WTC11 (cell line): ENCODE data around the gene SPOCK1.

Source experiments
- E2F5 ChIP-seq: sonication (generic); formaldehyde crosslinking; IDR thresholded peaks from 2 replicates; pipeline ENCODE4 v1.8.1; 2022; ENCODE audit warnings: mild to moderate bottlenecking, moderate library complexity, missing genetic modification reagents
- FOXP1 ChIP-seq: sonication (generic); formaldehyde crosslinking; IDR thresholded peaks from 2 replicates; pipeline ENCODE4 v1.8.0; 2022; ENCODE audit warnings: missing genetic modification reagents, mild to moderate bottlenecking, moderate library complexity, borderline replicate concordance
- HMGXB4 ChIP-seq: sonication (generic); formaldehyde crosslinking; IDR thresholded peaks from 2 replicates; pipeline ENCODE4 v1.8.1; 2023; ENCODE audit warnings: mild to moderate bottlenecking, moderate library complexity, missing genetic modification reagents
- MYBL2 ChIP-seq: sonication (generic); formaldehyde crosslinking; IDR thresholded peaks from 2 replicates; pipeline ENCODE4 v1.8.1; 2023; ENCODE audit warnings: mild to moderate bottlenecking, moderate library complexity, missing genetic modification reagents
- ZNF121 ChIP-seq: sonication (generic); formaldehyde crosslinking; IDR thresholded peaks from 2 replicates; pipeline ENCODE4 v1.8.0; 2023; ENCODE audit warnings: missing genetic modification reagents

GRCh38 chr5:137114529-137114928, 384.6 kb downstream of the SPOCK1 start:
- TF ChIP-seq HMGXB4 (CRISPR knock-in tag) (no peak), ZNF121 (no peak), E2F5 (no peak), MYBL2 (CRISPR knock-in tag) (no peak), FOXP1 (CRISPR knock-in tag) (no peak)
